GM23248 (cell line): Measurements from ENCODE around the gene YEATS2.

Source experiments
- EZH2 ChIP-seq: fragments of 200-600 bp; sonication (generic); IDR thresholded peaks from 2 replicates; pipeline ENCODE4 v1.6.1; 2018; ENCODE audit warnings: antibody characterized with exemption, mild to moderate bottlenecking; ENCODE audit not compliant: insufficient read depth, poor library complexity, severe bottlenecking
- EZH2phosphoT487 ChIP-seq: fragments of 200-600 bp; sonication (generic); IDR thresholded peaks from 2 replicates; pipeline ENCODE4 v1.6.1; 2018; ENCODE audit warnings: antibody characterized with exemption, moderate library complexity, mild to moderate bottlenecking, low read depth; ENCODE audit not compliant: insufficient read depth

DNA sequence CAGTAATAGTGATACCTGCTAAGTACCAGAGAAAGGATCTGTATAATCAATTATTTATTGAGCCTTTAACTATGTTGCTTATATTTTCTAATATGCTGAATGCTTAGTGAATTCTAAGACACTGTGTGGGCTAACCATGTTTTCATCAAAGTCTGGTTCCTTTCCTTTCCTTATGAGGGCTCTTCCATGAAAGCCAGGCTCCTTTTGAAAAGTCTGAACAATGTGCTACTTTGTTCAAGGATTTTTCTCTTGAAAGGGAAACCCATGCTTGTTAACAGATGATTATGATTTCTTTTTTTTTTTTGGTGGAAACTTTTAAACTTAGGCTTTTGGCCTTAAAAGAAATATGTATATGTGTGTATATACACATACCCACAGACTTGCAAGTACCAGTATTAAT lies 17.0 kb downstream of the YEATS2 start:
- TF ChIP-seq EZH2: no peak
- TF ChIP-seq EZH2phosphoT487: no peak
